Stimulated activated CD4-positive, alpha-beta T cell treated with anti-CD3 and anti-CD28 coated beads, Interleukin-12 subunit alpha, Interleukin-12 subunit beta, amount 100 ng/mL, for 24 hours (primary cell): ENCODE measurements around the gene TTC19.

Source experiments
- DNase-seq, 2 experiments: peaks; one replicate each; pipeline ENCODE4 v3.0.0-alpha.2; 2020; ENCODE audit warnings: low read depth in 2 of 2

Gene TTC19, protein sequence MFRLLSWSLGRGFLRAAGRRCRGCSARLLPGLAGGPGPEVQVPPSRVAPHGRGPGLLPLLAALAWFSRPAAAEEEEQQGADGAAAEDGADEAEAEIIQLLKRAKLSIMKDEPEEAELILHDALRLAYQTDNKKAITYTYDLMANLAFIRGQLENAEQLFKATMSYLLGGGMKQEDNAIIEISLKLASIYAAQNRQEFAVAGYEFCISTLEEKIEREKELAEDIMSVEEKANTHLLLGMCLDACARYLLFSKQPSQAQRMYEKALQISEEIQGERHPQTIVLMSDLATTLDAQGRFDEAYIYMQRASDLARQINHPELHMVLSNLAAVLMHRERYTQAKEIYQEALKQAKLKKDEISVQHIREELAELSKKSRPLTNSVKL

GRCh38 chr17:15999141-15999973 lies at the start of gene TTC19, which contains the start of gene ZSWIM7:
TTC19 (plus strand) TSS chr17:15999824; CDS start chr17:15999849, 25 bp downstream.
ZSWIM7 (minus strand) TSS chr17:15999704; CDS start chr17:15999594, 110 bp downstream.
- DNase-seq = peak; percentile 88 to 95

DNA sequence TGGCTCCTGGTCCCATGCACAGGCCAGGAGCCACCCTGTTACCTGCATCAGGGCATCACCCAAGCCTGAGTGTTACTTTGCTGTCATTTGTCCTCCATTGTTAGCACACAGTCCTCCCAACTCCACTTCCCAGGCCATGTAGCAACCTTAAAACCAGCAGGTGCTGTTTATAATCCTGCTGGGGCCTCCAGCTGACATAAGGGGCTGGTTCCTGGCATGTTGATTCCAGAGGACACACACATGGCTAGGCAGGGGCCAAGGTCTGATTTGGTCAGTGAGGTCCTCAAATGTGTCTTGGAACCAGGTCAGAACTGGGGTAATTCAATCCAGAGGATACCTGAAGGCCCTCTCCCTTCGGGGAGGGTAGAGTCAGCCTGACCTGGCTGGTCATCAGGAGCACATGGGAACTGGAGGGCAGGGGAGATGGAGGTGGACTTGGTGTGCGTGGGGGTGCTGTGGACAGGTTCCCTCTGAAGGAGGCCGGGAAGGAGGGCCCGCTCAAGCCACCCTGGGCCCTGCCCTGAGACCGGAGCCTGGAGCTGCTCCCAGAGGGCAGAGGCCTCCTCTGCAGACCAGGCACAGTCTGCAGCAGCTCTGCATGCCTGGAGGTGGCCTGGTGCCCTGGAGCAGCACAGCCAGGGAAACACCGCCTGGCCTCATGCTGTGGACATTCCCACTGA lies 48.1 kb upstream of the TTC19 start:
- DNase-seq = no peak

GRCh38 chr17:15952048-15952532 lies 47.5 kb upstream of the TTC19 start:
- DNase-seq = no peak

DNA sequence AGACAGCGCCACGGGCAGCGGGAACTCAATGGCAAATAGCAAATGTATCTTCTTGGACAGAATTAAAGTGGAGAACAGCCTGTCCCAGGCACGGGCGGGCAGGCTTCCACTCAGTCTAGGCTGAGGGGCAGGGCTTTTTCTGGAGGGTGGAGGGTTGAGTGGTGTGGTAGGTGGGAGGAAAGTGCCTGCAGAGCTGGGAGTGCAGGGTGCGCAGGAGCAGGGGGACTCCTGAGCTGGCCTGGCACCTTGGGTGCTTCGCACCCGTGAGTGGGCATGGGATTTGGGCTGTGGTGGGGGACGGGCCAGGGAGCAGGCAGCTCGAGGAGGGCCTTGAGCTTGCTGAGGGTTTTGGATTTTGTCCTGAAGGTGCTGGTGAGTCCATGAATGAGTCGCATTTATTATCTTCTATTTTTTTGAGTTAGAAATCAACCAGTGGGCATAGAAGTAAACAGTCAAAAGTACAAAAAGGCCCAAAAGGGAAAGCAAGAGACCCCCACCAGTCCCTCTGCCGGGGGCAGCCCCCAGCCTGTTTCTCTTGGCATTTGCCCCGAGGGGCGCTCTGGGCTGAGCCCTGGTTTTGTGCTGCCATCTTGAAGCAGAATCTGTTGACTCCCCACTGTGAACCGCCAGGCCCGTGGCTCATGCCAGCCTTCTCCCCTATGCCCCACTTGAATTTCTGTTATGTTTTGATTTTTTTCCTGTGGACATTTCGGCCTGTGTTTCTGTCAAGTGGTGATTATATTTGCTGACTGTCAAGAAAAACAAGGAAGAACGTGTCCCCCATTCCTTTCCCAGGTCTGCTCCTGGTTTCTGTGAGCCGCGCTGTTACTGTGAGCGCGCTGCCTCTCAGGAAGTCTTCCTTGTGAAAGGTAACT lies 46.5 kb upstream of the TTC19 start:
- no peak for DNase-seq

DNA sequence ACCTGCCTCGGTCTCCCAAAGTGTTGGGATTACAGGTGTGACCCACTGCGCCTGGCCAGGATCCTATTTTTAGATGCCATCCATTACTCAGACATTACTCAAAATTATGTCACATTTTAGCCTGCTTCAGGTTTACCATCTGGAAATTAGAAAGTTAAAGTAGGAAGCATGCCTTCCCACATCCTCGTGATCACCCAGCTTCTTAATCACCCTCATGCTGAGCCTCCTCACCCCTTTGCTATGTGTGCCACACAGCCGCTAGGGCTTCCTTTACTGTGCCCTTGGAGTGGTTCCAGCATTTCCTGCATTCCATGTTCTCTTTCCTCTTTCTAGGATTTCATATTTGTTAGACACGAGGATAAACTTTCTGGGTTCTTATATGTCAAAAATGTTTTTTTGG lies 45.4 kb upstream of the TTC19 start:
- DNase-seq = no peak

- no peak for DNase-seq
These were observed 43.7 kb upstream of the TTC19 start for GRCh38 chr17:15955793-15956541.

DNA sequence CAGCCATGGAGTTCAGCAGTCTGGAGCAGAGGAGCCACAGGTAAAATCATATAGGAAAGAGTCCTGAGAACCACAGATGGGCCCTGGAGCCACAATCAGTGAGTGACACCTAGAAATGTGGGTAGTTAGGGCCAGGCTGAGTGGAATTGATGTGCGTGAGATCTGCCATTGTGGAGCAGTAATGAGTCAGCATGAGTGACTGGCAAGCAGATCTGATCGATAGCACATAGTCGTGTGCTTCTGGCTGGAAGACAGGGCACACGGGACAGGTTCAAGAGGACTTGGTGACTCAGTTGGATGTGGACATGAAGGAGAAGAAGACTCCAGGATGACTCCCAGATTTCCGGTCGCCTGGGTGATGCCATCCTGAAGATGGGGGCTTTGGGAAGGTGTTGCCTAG lies 42.4 kb upstream of the TTC19 start:
- peak in 1 of 2 experiments; percentile 11 for DNase-seq

- DNase-seq = no peak
These were observed 41.9 kb upstream of the TTC19 start for GRCh38 chr17:15957608-15958307.

DNA sequence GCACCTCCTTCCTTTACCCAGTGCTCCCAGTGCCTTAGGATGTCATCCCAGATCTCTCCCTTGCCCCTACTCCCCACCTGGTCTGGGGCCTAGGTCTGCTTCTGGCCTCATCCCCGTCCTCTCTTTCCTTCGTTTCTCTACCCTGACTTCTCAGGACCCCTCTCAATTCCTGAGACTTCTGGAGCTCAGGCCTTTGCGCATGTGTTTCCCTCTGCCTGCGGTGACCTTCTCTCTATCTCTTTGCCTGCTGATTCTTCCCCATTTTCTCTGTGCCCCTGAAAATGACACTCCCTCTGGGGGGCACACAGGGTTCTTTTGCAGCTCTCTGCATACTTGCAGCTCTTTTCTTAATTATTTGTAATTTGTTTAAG lies 41.2 kb upstream of the TTC19 start:
- no peak for DNase-seq

- no peak for DNase-seq
These were observed 35.9 kb upstream of the TTC19 start for GRCh38 chr17:15963670-15964110.

DNA sequence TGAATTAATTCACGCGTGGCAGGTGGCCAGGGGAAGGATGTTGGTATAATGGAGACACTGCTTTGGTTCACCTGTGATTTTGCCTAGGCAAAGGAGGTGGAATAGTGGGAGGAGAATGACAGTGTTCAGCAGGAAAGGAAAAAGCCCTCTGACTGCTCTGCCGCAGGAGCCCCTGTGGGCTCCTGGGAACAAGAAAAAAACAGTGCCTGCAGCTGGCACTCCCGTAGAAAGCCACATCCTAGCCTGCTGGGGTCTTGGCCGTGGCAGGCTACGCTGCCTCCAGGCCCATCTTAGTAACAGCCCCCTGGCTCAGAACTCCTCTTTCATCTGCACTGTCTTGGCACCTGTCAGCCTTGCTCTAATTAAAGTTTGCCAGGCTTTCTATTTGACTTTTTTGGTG lies 34.1 kb upstream of the TTC19 start:
- no peak for DNase-seq

GRCh38 chr17:15966183-15966878 lies 33.3 kb upstream of the TTC19 start:
- DNase-seq = no peak

- no peak for DNase-seq
These were observed 32.8 kb upstream of the TTC19 start for GRCh38 chr17:15966879-15967248.

DNA sequence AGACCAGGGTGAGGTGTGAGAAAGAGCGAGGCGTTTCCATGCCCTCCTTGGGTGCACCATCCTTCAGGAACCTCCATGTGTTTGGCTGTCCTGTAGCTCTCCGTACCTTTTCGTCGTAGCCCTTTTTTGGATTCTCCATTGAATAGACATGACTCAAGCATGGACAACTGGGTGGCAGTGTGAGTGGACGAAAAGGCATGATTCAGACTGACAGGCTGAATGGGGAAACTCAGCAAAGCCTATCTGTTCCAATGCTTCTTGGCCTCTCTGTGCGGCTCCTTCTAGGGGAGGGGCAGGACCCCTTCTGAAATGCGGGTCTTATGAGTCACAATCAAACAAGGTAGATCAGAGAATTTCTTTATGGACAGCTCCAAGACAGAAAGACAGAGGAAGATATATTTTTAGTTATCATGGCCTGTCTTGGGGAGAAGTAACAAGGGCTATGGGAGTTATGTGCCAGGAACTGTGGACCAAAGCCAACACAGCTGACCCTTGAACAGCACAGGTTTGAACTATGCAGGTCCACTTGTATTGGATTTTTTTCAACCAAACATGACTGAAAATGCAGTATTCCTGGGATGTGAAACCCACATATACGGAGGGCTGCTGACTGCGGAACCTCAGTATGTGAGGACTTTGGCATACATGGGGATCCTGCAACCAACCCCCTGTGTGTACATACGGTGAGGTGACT lies 31.8 kb upstream of the TTC19 start:
- no peak for DNase-seq

- no peak for DNase-seq
These were observed 30.2 kb upstream of the TTC19 start for GRCh38 chr17:15969463-15969862.

GRCh38 chr17:15970500-15970899 lies 29.1 kb upstream of the TTC19 start:
- DNase-seq = no peak

- no peak for DNase-seq
These were observed 28.4 kb upstream of the TTC19 start for GRCh38 chr17:15971098-15971678.

DNA sequence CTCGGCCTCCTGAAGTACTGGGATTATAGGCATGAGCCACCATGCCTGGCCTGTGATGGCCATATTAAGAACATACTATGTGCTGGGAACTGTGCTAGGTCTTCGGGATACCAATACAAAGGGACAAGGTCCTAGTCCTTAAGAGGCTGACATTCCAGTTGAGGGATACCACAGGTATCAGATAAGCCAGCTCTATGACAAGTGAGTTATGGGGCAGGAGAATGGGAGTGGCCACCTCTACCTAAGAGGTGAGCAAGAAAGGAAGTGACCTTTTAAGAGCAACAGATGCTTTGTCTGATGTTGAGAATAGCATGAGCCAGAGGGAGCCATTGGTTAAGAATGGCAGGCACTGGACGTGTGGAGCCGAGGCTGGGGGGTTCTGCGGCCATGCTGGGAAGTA lies 27.7 kb upstream of the TTC19 start:
- DNase-seq = no peak
